Neural progenitor cell (in vitro differentiated cells): Measurements from ENCODE around the gene NDUFS6. TPM values are rescaled to one million over a fixed set of nuclear protein-coding genes. Genes with fewer than 3 reads are reported as not detected.

Experiments
- DNase-seq: peaks from one replicate; pipeline ENCODE4 v3.0.0-alpha.2; 2016; ENCODE audit warnings: low spot score
- H2AFZ ChIP-seq: fragments of 200-600 bp; sonication (generic); replicated peaks from 2 replicates; pipeline ENCODE4 v1.6.1; 2016; ENCODE audit warnings: antibody characterized with exemption
- H3F3A ChIP-seq: fragments of 200-600 bp; sonication (generic); 2 replicates; pipeline ENCODE4 v1.6.1; 2016; ENCODE audit warnings: antibody characterized with exemption, low read depth
- H3K27ac ChIP-seq: fragments of 200-600 bp; sonication (generic); 2 replicates; pipeline ENCODE4 v1.5.1; 2016; ENCODE audit warnings: mild to moderate bottlenecking
- H3K27me3 ChIP-seq: fragments of 200-600 bp; sonication (generic); 2 replicates; pipeline ENCODE4 v1.6.1; 2016; ENCODE audit warnings: mild to moderate bottlenecking, moderate library complexity
- H3K36me3 ChIP-seq: fragments of 200-600 bp; sonication (generic); 2 replicates; pipeline ENCODE4 v1.5.1; 2016
- H3K4me1 ChIP-seq: fragments of 200-600 bp; sonication (generic); 2 replicates; pipeline ENCODE4 v1.6.1; 2016; ENCODE audit warnings: mixed run types
- H3K4me2 ChIP-seq: fragments of 200-600 bp; sonication (generic); 2 replicates; pipeline ENCODE4 v1.6.1; 2016
- H3K4me3 ChIP-seq: fragments of 200-600 bp; sonication (generic); 2 replicates; pipeline ENCODE4 v1.5.1; 2016
- H3K79me2 ChIP-seq: fragments of 200-600 bp; sonication (generic); 2 replicates; pipeline ENCODE4 v1.6.1; 2016; ENCODE audit warnings: low read depth
- H3K9ac ChIP-seq: fragments of 200-600 bp; sonication (generic); 2 replicates; pipeline ENCODE4 v1.6.1; 2016
- H3K9me3 ChIP-seq: fragments of 200-600 bp; sonication (generic); 2 replicates; pipeline ENCODE4 v1.5.1; 2016; ENCODE audit warnings: low read depth
- H4K20me1 ChIP-seq: fragments of 200-600 bp; sonication (generic); 2 replicates; pipeline ENCODE4 v1.6.1; 2016; ENCODE audit warnings: low read depth
- H3K27ac Mint-ChIP-seq: 3 replicates; pipeline ENCODE4 v1.8.0; 2021; ENCODE audit warnings: mixed read lengths
- H3K27me3 Mint-ChIP-seq: 2 replicates; pipeline ENCODE4 v1.8.0; 2022; ENCODE audit warnings: low read depth, mild to moderate bottlenecking, inconsistent platforms, moderate library complexity, mixed read lengths; ENCODE audit not compliant: insufficient read depth
- H3K36me3 Mint-ChIP-seq: 3 replicates; pipeline ENCODE4 v1.8.0; 2021; ENCODE audit warnings: mixed read lengths
- H3K4me1 Mint-ChIP-seq: 3 replicates; pipeline ENCODE4 v1.8.0; 2021; ENCODE audit warnings: mixed read lengths
- H3K4me3 Mint-ChIP-seq: 3 replicates; pipeline ENCODE4 v1.8.0; 2021; ENCODE audit warnings: mild to moderate bottlenecking, moderate library complexity, mixed read lengths
- H3K9me3 Mint-ChIP-seq: 3 replicates; pipeline ENCODE4 v1.8.0; 2020; ENCODE audit warnings: mixed read lengths
- EZH2 ChIP-seq: fragments of 200-600 bp; sonication (generic); IDR thresholded peaks from 2 replicates; pipeline ENCODE4 v1.6.1; 2017; ENCODE audit warnings: antibody characterized with exemption, mild to moderate bottlenecking, moderate library complexity
- EZH2phosphoT487 ChIP-seq: fragments of 200-600 bp; sonication (generic); IDR thresholded peaks from 2 replicates; pipeline ENCODE4 v1.6.1; 2017; ENCODE audit warnings: antibody characterized with exemption
- total RNA-seq: library from RNA; depleted of rRNA; stranded (reverse); fragments of >200 nt; gene quantifications from 2 replicates; pipeline ENCODE4 v1.2.3, GENCODE V29; 2015; ENCODE audit warnings: low replicate concordance
- TF ChIP-seq, protein P1 (sequence below): fragments of 200-600 bp; sonication (generic); IDR thresholded peaks from 2 replicates; pipeline ENCODE4 v1.5.1; 2017; ENCODE audit warnings: antibody characterized with exemption, mild to moderate bottlenecking

The NDUFS6 gene
- total RNA-seq, 1 donor from 2014 or later: 54.2 TPM

DNA sequence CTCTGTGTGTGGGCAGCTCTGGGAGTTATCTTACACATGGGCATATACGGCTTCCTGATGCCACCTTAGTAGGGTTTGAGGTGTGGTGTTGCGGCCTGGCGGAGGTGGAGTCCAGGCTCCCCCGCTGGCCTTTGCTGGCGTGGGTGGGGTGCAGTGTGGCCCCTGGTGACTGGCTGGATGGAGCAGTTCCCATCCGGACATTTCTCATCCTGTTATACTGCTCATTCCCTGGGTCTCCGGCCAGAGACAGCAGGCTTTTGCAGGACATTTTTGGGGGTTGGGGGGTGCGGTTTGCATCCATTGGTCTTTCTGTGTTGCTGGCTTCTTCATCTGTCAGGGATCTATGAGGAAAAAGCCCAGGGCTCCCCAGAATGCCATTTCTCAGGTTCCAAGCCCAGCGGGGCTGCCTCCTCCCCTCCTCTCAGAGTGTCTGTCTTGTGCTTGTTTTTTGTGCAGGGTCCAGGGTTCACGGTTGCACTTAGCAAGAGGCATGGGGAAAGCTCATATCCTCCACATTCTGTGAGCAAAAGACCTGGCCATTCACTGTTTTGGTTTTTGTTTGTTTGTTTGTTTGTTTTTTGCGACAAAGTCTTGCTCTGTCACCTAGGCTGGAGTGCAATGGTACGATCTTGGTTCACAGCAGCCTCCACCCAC is 22.3 kb downstream of the NDUFS6 start:
- Mint-ChIP-seq H3K27ac (no peak overlapping the region), H3K27me3 (no peaks in the 10 kb centered on the region), H3K4me1 (no peaks in the 10 kb centered on the region), H3K4me3 (no peak overlapping the region), H3K36me3 (peaks cover 32% of the 10 kb centered on the region), H3K9me3 (no peaks in the 10 kb centered on the region)
- Histone ChIP-seq H3K79me2 (peaks cover 14% of the 10 kb centered on the region), H3K27ac (no peak overlapping the region), H3K4me2 (no peak overlapping the region), H3K4me3 (no peak overlapping the region), H3K4me1 (peaks cover 5% of the 10 kb centered on the region), H3K9me3 (no peaks in the 10 kb centered on the region), H3K36me3 (peaks cover 7% of the 10 kb centered on the region), H3F3A (peaks cover 4% of the 10 kb centered on the region), H3K27me3 (no peaks in the 10 kb centered on the region), H3K9ac (no peak overlapping the region), H4K20me1 (peaks cover 4% of the 10 kb centered on the region), H2AFZ (no peak overlapping the region)
- no peak for DNase-seq
- no peak for TF ChIP-seq EZH2phosphoT487
- no peak for TF ChIP-seq EZH2
- TF ChIP-seq, protein P1, sequence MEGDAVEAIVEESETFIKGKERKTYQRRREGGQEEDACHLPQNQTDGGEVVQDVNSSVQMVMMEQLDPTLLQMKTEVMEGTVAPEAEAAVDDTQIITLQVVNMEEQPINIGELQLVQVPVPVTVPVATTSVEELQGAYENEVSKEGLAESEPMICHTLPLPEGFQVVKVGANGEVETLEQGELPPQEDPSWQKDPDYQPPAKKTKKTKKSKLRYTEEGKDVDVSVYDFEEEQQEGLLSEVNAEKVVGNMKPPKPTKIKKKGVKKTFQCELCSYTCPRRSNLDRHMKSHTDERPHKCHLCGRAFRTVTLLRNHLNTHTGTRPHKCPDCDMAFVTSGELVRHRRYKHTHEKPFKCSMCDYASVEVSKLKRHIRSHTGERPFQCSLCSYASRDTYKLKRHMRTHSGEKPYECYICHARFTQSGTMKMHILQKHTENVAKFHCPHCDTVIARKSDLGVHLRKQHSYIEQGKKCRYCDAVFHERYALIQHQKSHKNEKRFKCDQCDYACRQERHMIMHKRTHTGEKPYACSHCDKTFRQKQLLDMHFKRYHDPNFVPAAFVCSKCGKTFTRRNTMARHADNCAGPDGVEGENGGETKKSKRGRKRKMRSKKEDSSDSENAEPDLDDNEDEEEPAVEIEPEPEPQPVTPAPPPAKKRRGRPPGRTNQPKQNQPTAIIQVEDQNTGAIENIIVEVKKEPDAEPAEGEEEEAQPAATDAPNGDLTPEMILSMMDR: no peak

DNA sequence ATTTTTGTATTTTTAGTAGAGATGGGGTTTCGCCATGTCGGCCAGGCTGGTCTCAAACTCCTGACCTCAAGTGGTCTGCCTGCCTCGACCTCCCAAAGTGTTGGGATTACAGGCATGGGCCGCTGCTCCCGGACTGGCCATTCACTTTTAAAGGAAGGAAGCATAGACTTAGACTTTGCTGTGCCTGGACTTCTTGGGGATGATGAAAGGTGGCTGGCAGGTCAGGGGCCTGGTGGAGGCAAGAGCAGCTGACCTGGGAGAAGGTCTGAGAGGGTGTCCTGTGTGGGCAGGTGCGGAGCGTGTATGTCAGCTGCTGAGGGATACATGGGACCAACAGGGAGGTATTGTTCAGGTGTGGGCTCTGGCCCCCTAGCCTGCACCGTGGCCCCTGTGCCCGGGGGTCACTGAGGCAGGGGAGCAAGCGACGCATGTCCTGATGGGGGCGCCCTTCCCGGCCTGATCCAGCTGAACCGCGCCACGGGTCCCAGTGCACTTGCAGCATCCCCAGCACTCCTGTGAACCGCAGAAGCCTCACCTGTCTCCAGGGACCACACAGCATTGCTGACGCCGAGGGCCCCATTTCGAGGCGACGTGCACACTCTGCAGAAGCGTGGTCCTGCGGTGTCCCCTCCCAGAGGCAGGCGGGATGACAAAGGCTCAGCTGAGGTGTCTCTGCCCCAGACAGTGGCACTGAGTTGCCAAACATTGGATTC is 23.1 kb downstream of the NDUFS6 start:
- Histone ChIP-seq H3K4me3 (no peak overlapping the region), H3K27ac (no peak overlapping the region), H3K4me2 (no peak overlapping the region), H4K20me1 (peaks cover 3% of the 10 kb centered on the region), H3K79me2 (peaks cover 6% of the 10 kb centered on the region), H3F3A (no peaks in the 10 kb centered on the region), H3K9ac (no peak overlapping the region), H2AFZ (no peak overlapping the region), H3K4me1 (no peaks in the 10 kb centered on the region), H3K36me3 (peaks cover 4% of the 10 kb centered on the region), H3K9me3 (no peaks in the 10 kb centered on the region), H3K27me3 (no peaks in the 10 kb centered on the region)
- Mint-ChIP-seq H3K9me3 (no peaks in the 10 kb centered on the region), H3K4me3 (no peak overlapping the region), H3K36me3 (peaks cover 27% of the 10 kb centered on the region), H3K27me3 (no peaks in the 10 kb centered on the region), H3K27ac (no peak overlapping the region), H3K4me1 (no peaks in the 10 kb centered on the region)
- no peak for DNase-seq
- TF ChIP-seq, protein P1: peak; percentile 13
- TF ChIP-seq EZH2: no peak

DNA sequence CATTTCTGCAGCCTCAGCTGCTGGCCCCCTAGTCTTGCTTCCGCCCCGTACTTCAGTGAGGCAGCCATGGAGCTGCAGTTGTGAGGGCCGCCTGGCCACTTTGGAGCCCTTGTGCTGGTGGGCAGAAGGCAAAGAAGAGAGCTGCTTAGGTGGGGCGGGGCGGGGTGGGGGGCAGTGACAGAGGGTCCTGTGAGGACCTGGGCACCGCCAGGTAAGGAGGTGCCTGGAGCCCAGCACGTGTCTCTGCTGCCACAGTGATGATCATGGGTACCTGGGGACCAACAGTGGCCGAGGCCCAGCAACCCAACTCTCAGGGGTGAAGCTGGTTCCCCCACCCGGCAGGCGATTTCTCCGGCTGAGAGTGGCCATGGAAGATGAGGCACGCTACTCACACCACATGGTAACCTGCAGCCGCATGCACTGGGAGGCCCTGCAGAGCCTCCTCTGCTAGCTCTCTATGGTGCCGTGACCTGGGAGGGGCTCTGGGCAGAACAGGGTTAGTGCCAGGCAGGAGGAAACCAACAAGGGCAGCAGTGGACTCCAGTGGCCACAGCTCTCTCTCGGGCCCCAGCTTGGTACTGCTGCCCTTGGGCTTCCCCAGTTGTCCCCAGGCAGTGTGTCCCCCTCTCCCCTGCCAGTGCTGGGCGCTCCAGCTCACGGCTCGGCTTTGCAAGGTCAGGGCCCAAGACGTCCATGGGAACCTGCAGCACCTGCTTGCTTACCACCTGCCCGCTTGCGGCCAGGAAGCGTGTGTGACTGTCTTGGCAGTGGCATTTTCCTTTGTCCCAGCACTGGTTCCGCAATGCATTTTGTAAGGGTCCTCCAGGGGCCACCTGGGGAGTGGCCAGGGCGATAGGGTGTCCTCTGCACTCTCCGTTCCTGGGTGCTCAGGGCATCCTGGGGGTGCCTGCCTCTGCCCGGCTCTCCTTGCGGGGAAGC is 24.0 kb downstream of the NDUFS6 start:
- Mint-ChIP-seq H3K9me3 (no peaks in the 10 kb centered on the region), H3K27me3 (no peaks in the 10 kb centered on the region), H3K4me1 (no peaks in the 10 kb centered on the region), H3K36me3 (peaks cover 28% of the 10 kb centered on the region), H3K27ac (no peak overlapping the region), H3K4me3 (no peak overlapping the region)
- H3K36me3 ChIP-seq: no peaks in the 10 kb centered on the region
- H3F3A ChIP-seq: no peaks in the 10 kb centered on the region
- no peaks in the 10 kb centered on the region for H3K79me2 ChIP-seq
- H3K9me3 ChIP-seq: no peaks in the 10 kb centered on the region
- no peak overlapping the region for H3K9ac ChIP-seq
- no peak overlapping the region for H3K27ac ChIP-seq
- H4K20me1 ChIP-seq: peaks cover 3% of the 10 kb centered on the region
- no peak overlapping the region for H2AFZ ChIP-seq
- TF ChIP-seq, protein P1: no peak
- TF ChIP-seq EZH2phosphoT487: no peak
- no peak for TF ChIP-seq EZH2
- no peak overlapping the region for H3K4me2 ChIP-seq
- no peak for DNase-seq
- H3K4me3 ChIP-seq: no peak overlapping the region
- no peaks in the 10 kb centered on the region for H3K4me1 ChIP-seq
- no peaks in the 10 kb centered on the region for H3K27me3 ChIP-seq
